Retina (tissue), 1 donor: ENCODE results near the gene LLPH.

Experiments used
- DNase-seq: peaks from one replicate; pipeline ENCODE4 v3.0.0-alpha.2; 2016

The LLPH gene

GRCh38 chr12:66141299-66141698 lies 10.7 kb upstream of the LLPH start:
- DNase-seq: no peak

GRCh38 chr12:66140731-66141130 lies 10.2 kb upstream of the LLPH start:
- DNase-seq: no peak

- DNase-seq: no peak
These were observed 8.8 kb upstream of the LLPH start for GRCh38 chr12:66139328-66139727.

GRCh38 chr12:66137937-66138336 lies 7.4 kb upstream of the LLPH start:
- no peak for DNase-seq

- no peak for DNase-seq
These were observed 1.9 kb upstream of the LLPH start for GRCh38 chr12:66132408-66132807.

- no peak for DNase-seq
These were observed 628 bp upstream of the LLPH start for GRCh38 chr12:66131067-66131688.

GRCh38 chr12:66129934-66130266 lies 650 bp downstream of the LLPH start:
- DNase-seq: no peak

- DNase-seq: no peak
These were observed 2.9 kb downstream of the LLPH start for GRCh38 chr12:66127650-66128049.

GRCh38 chr12:66120477-66120876 lies 10.1 kb downstream of the LLPH start:
- no peak for DNase-seq

GRCh38 chr12:66119870-66120241 lies 10.7 kb downstream of the LLPH start:
- no peak for DNase-seq

- no peak for DNase-seq
These were observed 11.2 kb downstream of the LLPH start for GRCh38 chr12:66119229-66119869.

GRCh38 chr12:66118240-66118891 lies 12.2 kb downstream of the LLPH start:
- no peak for DNase-seq

- DNase-seq: no peak
These were observed 13.3 kb downstream of the LLPH start for GRCh38 chr12:66117242-66117641.

GRCh38 chr12:66115071-66115600 lies 15.4 kb downstream of the LLPH start:
- DNase-seq: no peak

- no peak for DNase-seq
These were observed 17.1 kb downstream of the LLPH start for GRCh38 chr12:66113471-66113870.

GRCh38 chr12:66111605-66112004 lies 18.9 kb downstream of the LLPH start:
- no peak for DNase-seq

GRCh38 chr12:66109056-66109455 lies 21.5 kb downstream of the LLPH start:
- DNase-seq: no peak

- no peak for DNase-seq
These were observed 22.2 kb downstream of the LLPH start for GRCh38 chr12:66108386-66108785.

- DNase-seq: peak; percentile 84
These were observed 23.1 kb downstream of the LLPH start for GRCh38 chr12:66107451-66107915.

GRCh38 chr12:66103016-66103913 lies 27.3 kb downstream of the LLPH start:
- DNase-seq: no peak

- no peak for DNase-seq
These were observed 37.8 kb downstream of the LLPH start for GRCh38 chr12:66092559-66093269.

GRCh38 chr12:66090157-66090556 lies 40.4 kb downstream of the LLPH start:
- no peak for DNase-seq
